Left ventricle myocardium inferior (tissue), 1 donor: ENCODE data around the gene TCERG1L. TPM values are rescaled to one million over a fixed set of nuclear protein-coding genes. Genes with fewer than 3 reads are reported as not detected.

Experiments
- DNase-seq: peaks from one replicate; pipeline ENCODE4 v3.0.0-alpha.2; 2020
- H3K27ac ChIP-seq: fragments of 200-600 bp; replicated peaks from 2 replicates; pipeline ENCODE4 v1.8.0; 2021
- H3K27me3 ChIP-seq: fragments of 200-600 bp; 2 replicates; pipeline ENCODE4 v1.8.0; 2021; ENCODE audit warnings: low read depth
- H3K36me3 ChIP-seq: fragments of 200-600 bp; 2 replicates; pipeline ENCODE4 v1.8.0; 2021
- H3K4me1 ChIP-seq: fragments of 200-600 bp; 2 replicates; pipeline ENCODE4 v1.8.0; 2021
- H3K4me3 ChIP-seq: fragments of 200-600 bp; 2 replicates; pipeline ENCODE4 v1.8.0; 2021; ENCODE audit warnings: mild to moderate bottlenecking, moderate library complexity
- H3K9me3 ChIP-seq: fragments of 200-600 bp; replicated peaks from 2 replicates; pipeline ENCODE4 v1.8.0; 2021
- intact Hi-C: fragments of 100-400 bp; cut with micrococcal nuclease; formaldehyde crosslinking; loops from one replicate; pipeline ENCODE4 v1.11.0; 2022
- total RNA-seq: library from RNA; stranded (reverse); fragmentation: NEBNext Ultra II Directional; extraction: Animal tissue kit (Norgen Biotek cat#: 25700); gene quantifications from one replicate; pipeline ENCODE4 v1.2.1, GENCODE V29; 2021
- TF ChIP-seq, protein P1 (sequence below): fragments of 200-600 bp; IDR thresholded peaks from 2 replicates; pipeline ENCODE4 v1.8.0; 2021; ENCODE audit warnings: antibody characterized with exemption, mild to moderate bottlenecking, borderline replicate concordance
- donor health status: DM: no; HTN: yes; CAD: no; lungs with severe emphysema.

TCERG1L gene
- total RNA-seq, 1 donor from 2014 or later = not detected

DNA sequence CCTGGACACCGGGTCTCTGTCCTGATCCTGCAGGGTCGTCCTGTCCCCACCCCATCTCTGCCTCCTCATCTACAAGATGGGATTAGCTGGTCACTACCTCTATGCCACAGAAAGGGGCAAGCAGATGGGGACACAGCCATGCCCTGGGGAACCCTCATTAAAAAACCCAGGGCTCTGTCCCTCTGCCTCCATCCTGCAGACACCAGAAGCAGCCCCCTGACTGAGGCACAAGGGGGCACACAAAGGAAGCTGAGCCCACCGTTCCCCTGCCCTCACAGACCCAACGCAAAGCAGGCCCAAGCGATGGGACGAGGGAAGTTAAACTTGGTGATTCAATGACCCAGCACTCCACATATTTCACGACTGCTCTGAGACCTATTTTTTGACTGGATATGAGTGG is 142.4 kb downstream of the TCERG1L start:
- Histone ChIP-seq H3K27ac (no peak overlapping the region), H3K4me1 (no peaks in the 10 kb centered on the region), H3K4me3 (no peak overlapping the region), H3K36me3 (no peaks in the 10 kb centered on the region), H3K9me3 (no peaks in the 10 kb centered on the region), H3K27me3 (peaks cover 82% of the 10 kb centered on the region)
- TF ChIP-seq, protein P1, sequence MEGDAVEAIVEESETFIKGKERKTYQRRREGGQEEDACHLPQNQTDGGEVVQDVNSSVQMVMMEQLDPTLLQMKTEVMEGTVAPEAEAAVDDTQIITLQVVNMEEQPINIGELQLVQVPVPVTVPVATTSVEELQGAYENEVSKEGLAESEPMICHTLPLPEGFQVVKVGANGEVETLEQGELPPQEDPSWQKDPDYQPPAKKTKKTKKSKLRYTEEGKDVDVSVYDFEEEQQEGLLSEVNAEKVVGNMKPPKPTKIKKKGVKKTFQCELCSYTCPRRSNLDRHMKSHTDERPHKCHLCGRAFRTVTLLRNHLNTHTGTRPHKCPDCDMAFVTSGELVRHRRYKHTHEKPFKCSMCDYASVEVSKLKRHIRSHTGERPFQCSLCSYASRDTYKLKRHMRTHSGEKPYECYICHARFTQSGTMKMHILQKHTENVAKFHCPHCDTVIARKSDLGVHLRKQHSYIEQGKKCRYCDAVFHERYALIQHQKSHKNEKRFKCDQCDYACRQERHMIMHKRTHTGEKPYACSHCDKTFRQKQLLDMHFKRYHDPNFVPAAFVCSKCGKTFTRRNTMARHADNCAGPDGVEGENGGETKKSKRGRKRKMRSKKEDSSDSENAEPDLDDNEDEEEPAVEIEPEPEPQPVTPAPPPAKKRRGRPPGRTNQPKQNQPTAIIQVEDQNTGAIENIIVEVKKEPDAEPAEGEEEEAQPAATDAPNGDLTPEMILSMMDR = no peak
- no peak for DNase-seq
- intact Hi-C loops = no loop called here

DNA sequence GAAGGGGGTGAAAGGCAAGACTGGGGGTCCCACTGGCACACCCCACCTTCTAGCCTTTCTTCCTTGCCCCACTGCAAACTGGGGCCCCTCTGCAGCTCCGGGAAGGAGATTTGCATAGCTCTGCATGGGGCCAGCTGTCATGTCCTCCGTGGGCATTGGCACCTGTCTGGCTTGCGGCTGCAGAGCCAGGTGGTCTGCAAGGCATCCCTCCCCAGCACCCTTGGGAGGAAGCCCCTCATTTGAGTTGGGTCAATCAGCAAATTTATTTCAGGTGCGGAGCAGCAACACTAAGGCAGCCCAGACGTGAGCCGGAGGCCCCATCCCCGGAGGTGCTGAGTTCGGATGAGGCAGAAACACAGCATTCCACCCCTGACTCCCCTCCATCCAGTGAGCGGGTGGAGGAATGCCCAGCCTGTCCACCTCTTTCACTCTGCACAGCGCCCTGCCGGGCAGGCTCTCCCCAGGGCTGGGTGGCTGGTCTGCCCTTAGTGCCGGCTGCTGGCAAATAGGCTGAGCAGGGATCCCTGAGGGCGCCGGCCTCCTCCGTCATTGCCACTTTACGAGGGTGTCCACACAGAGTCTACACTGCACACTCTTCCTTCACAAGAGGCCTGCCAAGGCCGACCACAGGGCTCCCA is 143.2 kb downstream of the TCERG1L start:
- Histone ChIP-seq H3K4me1 (no peaks in the 10 kb centered on the region), H3K4me3 (no peak overlapping the region), H3K9me3 (no peaks in the 10 kb centered on the region), H3K27ac (no peak overlapping the region), H3K36me3 (no peaks in the 10 kb centered on the region), H3K27me3 (peaks cover 82% of the 10 kb centered on the region)
- no peak for DNase-seq
- intact Hi-C loops = no loop called here
- TF ChIP-seq, protein P1 = no peak

DNA sequence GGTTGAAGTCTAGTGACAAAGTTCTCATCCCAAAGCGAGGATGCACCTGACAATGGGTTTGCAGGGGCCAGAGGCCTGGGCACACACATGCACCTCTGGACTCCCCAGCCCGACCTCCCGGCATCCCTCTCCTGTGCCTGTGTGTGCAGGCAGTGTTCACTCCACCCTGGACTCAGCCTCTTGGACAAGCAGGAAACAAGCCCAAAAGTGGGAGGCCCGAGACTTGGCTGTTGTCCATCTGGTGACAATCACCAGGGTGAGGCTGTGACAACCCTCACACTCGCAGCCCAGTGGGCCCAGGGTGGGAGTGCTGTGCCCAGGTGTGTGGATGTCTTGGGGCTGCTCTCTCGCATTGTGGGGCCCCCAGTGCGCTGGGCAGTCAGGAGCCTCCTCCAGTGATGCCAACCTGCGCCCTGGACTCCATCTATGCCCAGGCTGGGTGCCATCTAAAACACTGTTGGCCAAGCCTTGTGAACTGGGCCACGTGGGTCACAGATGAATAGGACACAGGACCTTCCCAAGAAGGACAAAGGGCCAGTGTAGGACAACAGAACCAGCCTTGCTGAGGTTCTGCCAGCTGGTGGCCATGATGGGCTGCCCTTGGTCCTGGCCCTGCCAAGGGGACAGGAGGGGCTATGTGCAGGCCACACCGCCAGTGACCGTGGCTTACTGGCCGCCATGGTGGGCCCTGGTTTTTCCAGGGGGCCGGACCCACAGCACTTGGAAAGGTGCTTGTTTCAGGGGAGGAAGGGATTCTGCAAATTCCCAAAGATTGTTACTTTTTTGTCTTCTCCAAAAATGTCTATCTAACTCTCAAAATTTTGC is 144.3 kb downstream of the TCERG1L start:
- H3K4me1 ChIP-seq = no peaks in the 10 kb centered on the region
- intact Hi-C loops = no loop called here
- H3K36me3 ChIP-seq = no peaks in the 10 kb centered on the region
- H3K4me3 ChIP-seq = no peak overlapping the region
- H3K9me3 ChIP-seq = no peaks in the 10 kb centered on the region
- no peak for DNase-seq
- H3K27me3 ChIP-seq = peaks cover 82% of the 10 kb centered on the region
- TF ChIP-seq, protein P1 = no peak
- no peak overlapping the region for H3K27ac ChIP-seq

DNA sequence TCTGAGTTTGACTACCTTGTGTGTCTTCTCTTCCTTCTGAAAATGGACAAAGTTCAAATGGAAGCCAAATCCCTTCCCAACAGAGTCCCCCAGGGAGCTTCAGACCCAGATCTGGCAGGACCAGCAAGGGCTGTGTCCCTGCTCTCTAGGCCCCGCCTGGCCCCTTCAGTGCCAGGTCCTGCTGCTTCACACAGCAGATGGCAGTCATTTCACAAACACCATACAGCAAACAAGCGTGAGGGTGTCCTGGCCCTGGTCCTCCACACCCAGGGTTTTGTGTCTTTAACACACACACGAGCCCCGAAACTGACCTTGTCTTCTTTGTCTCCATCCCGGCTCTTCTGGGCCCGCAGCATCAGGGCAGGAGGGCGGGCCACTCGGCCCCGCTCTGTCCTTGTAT is 145.0 kb downstream of the TCERG1L start:
- no peaks in the 10 kb centered on the region for H3K36me3 ChIP-seq
- intact Hi-C loops = no loop called here
- H3K9me3 ChIP-seq = no peaks in the 10 kb centered on the region
- no peaks in the 10 kb centered on the region for H3K4me1 ChIP-seq
- no peak for DNase-seq
- TF ChIP-seq, protein P1 = no peak
- peaks cover 82% of the 10 kb centered on the region for H3K27me3 ChIP-seq
- H3K27ac ChIP-seq = no peak overlapping the region
- H3K4me3 ChIP-seq = no peak overlapping the region

DNA sequence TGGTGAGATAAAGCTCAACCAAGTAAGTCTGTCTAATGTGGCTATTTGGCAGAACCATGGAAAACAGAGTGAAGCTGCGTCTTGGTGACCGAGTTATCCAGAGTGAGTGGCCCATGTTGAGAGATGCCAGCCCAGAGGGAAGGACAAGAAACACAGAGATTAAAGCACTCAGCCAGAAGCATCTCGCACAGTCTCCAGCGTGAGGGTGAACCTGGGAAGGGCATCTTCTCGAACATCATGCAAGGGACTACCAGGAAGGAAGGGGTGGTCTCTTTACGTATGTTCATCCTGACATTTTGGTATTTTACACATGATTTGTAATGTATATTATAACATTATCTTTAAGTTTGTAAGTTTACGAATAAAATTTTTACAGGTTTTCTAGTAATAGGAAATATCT is 146.4 kb downstream of the TCERG1L start:
- H3K27me3 ChIP-seq = peaks cover 85% of the 10 kb centered on the region
- DNase-seq = no peak
- no peak overlapping the region for H3K4me3 ChIP-seq
- H3K9me3 ChIP-seq = no peaks in the 10 kb centered on the region
- no peaks in the 10 kb centered on the region for H3K36me3 ChIP-seq
- no peak overlapping the region for H3K27ac ChIP-seq
- intact Hi-C loops = no loop called here
- TF ChIP-seq, protein P1 = no peak
- H3K4me1 ChIP-seq = no peaks in the 10 kb centered on the region
